Testis (tissue), 2 donors: Measurements from ENCODE around the gene LZTS2.

Source experiments
- POLR2A ChIP-seq: fragments of 450-650 bp; IDR thresholded peaks from one replicate; pipeline ENCODE4 v1.6.1; 2017; ENCODE audit warnings: antibody characterized with exemption, mild to moderate bottlenecking, moderate library complexity
- TF ChIP-seq, protein P1 (sequence below), 3 experiments: fragments of 450-650 bp in 2 of 3; fragments of 200-600 bp in 1 of 3; sonication (generic) in 1 of 3; IDR thresholded peaks; one replicate each; pipeline ENCODE4 v1.5.1; 2016 to 2019; ENCODE audit warnings: antibody characterized with exemption in 3 of 3, mild to moderate bottlenecking in 2 of 3, moderate library complexity in 1 of 3

DNA sequence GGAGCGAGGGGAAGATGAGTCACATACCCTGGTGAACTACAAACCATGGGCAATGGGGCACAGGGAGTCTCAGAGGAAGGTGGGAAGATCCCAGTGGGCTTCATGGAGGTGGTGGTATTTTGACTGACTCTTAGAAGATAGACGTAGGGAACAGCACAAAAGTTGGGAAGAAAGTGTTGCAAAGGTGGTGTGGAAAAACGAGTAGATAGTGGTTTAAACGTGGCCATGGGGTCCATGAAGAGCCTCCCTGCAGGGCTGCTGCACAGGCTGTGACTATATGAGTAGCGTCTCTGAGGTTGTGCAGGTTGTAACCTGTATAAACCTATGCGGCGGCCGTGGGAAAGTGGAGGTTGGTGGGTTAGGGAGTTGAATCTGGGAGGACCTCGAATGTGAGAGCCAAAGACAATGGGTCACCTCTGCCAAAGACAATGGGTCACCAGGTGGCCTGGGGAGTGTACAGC, 13.8 kb downstream of the LZTS2 start:
- TF ChIP-seq, protein P1, sequence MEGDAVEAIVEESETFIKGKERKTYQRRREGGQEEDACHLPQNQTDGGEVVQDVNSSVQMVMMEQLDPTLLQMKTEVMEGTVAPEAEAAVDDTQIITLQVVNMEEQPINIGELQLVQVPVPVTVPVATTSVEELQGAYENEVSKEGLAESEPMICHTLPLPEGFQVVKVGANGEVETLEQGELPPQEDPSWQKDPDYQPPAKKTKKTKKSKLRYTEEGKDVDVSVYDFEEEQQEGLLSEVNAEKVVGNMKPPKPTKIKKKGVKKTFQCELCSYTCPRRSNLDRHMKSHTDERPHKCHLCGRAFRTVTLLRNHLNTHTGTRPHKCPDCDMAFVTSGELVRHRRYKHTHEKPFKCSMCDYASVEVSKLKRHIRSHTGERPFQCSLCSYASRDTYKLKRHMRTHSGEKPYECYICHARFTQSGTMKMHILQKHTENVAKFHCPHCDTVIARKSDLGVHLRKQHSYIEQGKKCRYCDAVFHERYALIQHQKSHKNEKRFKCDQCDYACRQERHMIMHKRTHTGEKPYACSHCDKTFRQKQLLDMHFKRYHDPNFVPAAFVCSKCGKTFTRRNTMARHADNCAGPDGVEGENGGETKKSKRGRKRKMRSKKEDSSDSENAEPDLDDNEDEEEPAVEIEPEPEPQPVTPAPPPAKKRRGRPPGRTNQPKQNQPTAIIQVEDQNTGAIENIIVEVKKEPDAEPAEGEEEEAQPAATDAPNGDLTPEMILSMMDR (IDR thresholded peaks at IDR 0.05) = no peak
- no peak for TF ChIP-seq POLR2A
